Measurements from ENCODE around the gene TEKTIP1. TPM values are rescaled to one million over a fixed set of nuclear protein-coding genes. Genes with fewer than 3 reads are reported as not detected.

TEKTIP1 gene
- total and polyA plus RNA-seq, 9 of the 15 experiments (the other 6 are each of a cell fraction or from before 2014, with no cell fraction given) = 0.66 TPM; not detected in 8

- TF ChIP-seq BCLAF1 (IDR thresholded peaks at IDR 0.05; ENCODE audit: borderline replicate concordance in 1 of 2, control insufficient read depth in 1 of 2, low read depth in 2 of 2, low read length in 1 of 2) (peak in 1 of 2 experiments; percentile 99; a peak in 2 of 4 replicates), SREBF1 (IDR thresholded peaks at IDR 0.05; ENCODE audit: borderline replicate concordance, low read depth, low read length) (peak; percentile 94), CBX1 (IDR thresholded peaks at IDR 0.05; ENCODE audit: low read depth) (no peak), RFX1 (IDR thresholded peaks at IDR 0.05) (peak; percentile 59; the same call in 1 of the 2 replicates), POLR2H (tag; IDR thresholded peaks at IDR 0.05; ENCODE audit: low read depth) (peak; percentile 68; the same call in 1 of the 2 replicates), CCNT2 (IDR thresholded peaks at IDR 0.05; ENCODE audit: borderline replicate concordance, extremely low read depth, insufficient read length, low read depth, low read length) (peak; percentile 73), ZNF512 (tag; IDR thresholded peaks at IDR 0.05) (no peak), ZNF354B (CRISPR knock-in tag; IDR thresholded peaks at IDR 0.05) (no peak), ATF3 (IDR thresholded peaks at IDR 0.05) (peak; percentile 75), ATF3 (CRISPR knock-in tag; conservative IDR thresholded peaks at IDR 0.05) (no peak; the same call in 1 of the 2 replicates), HINFP (tag; conservative IDR thresholded peaks at IDR 0.05; ENCODE audit: low read depth) (no peak), CHCHD3 (CRISPR knock-in tag; IDR thresholded peaks at IDR 0.05) (no peak), NCOR1 (IDR thresholded peaks at IDR 0.05) (no peak), MYBL2 (IDR thresholded peaks at IDR 0.05; ENCODE audit: low read depth) (no peak), MYBL2 (CRISPR knock-in tag; IDR thresholded peaks at IDR 0.05; ENCODE audit: borderline replicate concordance) (no peak), MED1 (CRISPR knock-in tag; IDR thresholded peaks at IDR 0.05; ENCODE audit: borderline replicate concordance) (no peak), DPF2 (IDR thresholded peaks at IDR 0.05) (0 out of 2 replicates have a peak, but pooled peaks have one; percentile 12), ZBTB2 (IDR thresholded peaks at IDR 0.05) (peak; percentile 81), FIP1L1 (IDR thresholded peaks at IDR 0.05; ENCODE audit: low read depth, low read length, poor library complexity, severe bottlenecking) (peak; percentile 69)
Measured at GRCh38 chr19:3500429-3501101, 38.4 kb upstream of the TEKTIP1 start, which contains the start of gene DOHH (continued).

Data from K562 (cell line).